Spleen (tissue), 11 donors: ENCODE data around the gene DHRS7. TPM values are rescaled to one million over a fixed set of nuclear protein-coding genes. Genes with fewer than 3 reads are reported as not detected.

ENCODE experiments used
- DNase-seq: peaks from one replicate; pipeline ENCODE4 v3.0.0-alpha.2; 2020
- H3K27ac ChIP-seq, 8 donors: fragments of 200-600 bp; sonication (generic) in 7 of 8; 1 replicate in 4 of 8; 2 replicates in 4 of 8; pipeline versions ENCODE4 v1.5.0 to v1.8.0; 2016 to 2021; ENCODE audit warnings: inconsistent platforms in 4 of 8, mild to moderate bottlenecking in 4 of 8, moderate library complexity in 1 of 8
- H3K27me3 ChIP-seq, 7 donors: fragments of 200-600 bp; sonication (generic) in 6 of 7; replicated peaks in 1 of 7; 1 replicate in 4 of 7; 2 replicates in 3 of 7; pipeline versions ENCODE4 v1.5.0 to v1.8.0; 2016 to 2021; ENCODE audit warnings: inconsistent platforms in 3 of 7, mild to moderate bottlenecking in 1 of 7
- H3K36me3 ChIP-seq, 6 donors: fragments of 200-600 bp; sonication (generic) in 5 of 6; 1 replicate in 4 of 6; 2 replicates in 2 of 6; pipeline versions ENCODE4 v1.5.0 to v1.8.0; 2016 to 2021; ENCODE audit warnings: inconsistent platforms in 2 of 6
- H3K4me1 ChIP-seq, 6 donors: fragments of 200-600 bp; sonication (generic) in 5 of 6; 1 replicate in 3 of 6; 2 replicates in 3 of 6; pipeline versions ENCODE4 v1.5.0 to v1.8.0; 2016 to 2021; ENCODE audit warnings: inconsistent platforms in 3 of 6
- H3K4me3 ChIP-seq, 8 donors: fragments of 200-600 bp; sonication (generic) in 7 of 8; 1 replicate in 4 of 8; 2 replicates in 4 of 8; pipeline versions ENCODE4 v1.5.0 to v1.8.0; 2016 to 2021; ENCODE audit warnings: inconsistent platforms in 4 of 8, mild to moderate bottlenecking in 4 of 8, moderate library complexity in 2 of 8
- H3K9me3 ChIP-seq, 8 donors: fragments of 200-600 bp; sonication (generic) in 7 of 8; 1 replicate in 4 of 8; 2 replicates in 4 of 8; pipeline versions ENCODE4 v1.5.0 to v1.8.0; 2016 to 2021; ENCODE audit warnings: inconsistent platforms in 4 of 8
- POLR2A ChIP-seq, 3 donors: fragments of 450-650 bp; IDR thresholded peaks; one replicate each; pipeline ENCODE4 v1.5.1; 2017; ENCODE audit warnings: antibody characterized with exemption in 3 of 3, mild to moderate bottlenecking in 1 of 3
- POLR2AphosphoS5 ChIP-seq, 3 donors: sonication (generic); formaldehyde crosslinking; IDR thresholded peaks; one replicate each; pipeline ENCODE4 v1.5.1; 2017; ENCODE audit warnings: antibody characterized with exemption in 3 of 3
- WGBS, 5 donors: extraction: QIAGEN DNeasy Blood & Tissue Kit in 3 of 5; methylation state at CpG; one replicate each; pipeline versions ENCODE4 v1.1.5 to v1.1.7; 2013 to 2018; 5-methylcytosine and 5-hydroxymethylcytosine counted together
- intact Hi-C: fragments of 100-400 bp; cut with DNase I; formaldehyde crosslinking; loops from one replicate; pipeline ENCODE4 v1.15.0; 2023; ENCODE audit warnings: low total_unique reads
- polyA plus RNA-seq, 3 donors: library from polyadenylated mRNA; stranded (reverse); fragments of 200-250 nt; gene quantifications; one replicate each; pipeline ENCODE4 v1.2.1, GENCODE V29; 2013
- total RNA-seq, 7 donors: library from RNA; depleted of rRNA in 3 of 7; stranded (reverse); fragments of >200 nt in 3 of 7; fragmentation: NEBNext Ultra II Directional in 4 of 7; extraction: Animal tissue kit (Norgen Biotek cat#: 25700) in 4 of 7; gene quantifications; one replicate each; pipeline versions ENCODE4 v1.1.0 to v1.2.1, GENCODE V29; 2016 to 2021
- TF ChIP-seq, protein P1 (sequence below), 11 experiments: fragments of 200-600 bp in 7 of 11; fragments of 450-650 bp in 4 of 11; sonication (generic) in 4 of 11; IDR thresholded peaks in 8 of 11; conservative IDR thresholded peaks in 3 of 11; 1 replicate in 7 of 11; 2 replicates in 4 of 11; pipeline versions ENCODE4 v1.4.0 to v1.8.0; 2016 to 2021; ENCODE audit warnings: antibody characterized with exemption in 11 of 11, inconsistent platforms in 4 of 11, mild to moderate bottlenecking in 1 of 11
- donor health status: healthy with polysubstance abuse.
- donor health status: DM: no; HTN: no; CAD: no; lungs with moderate emphysema.
- donor health status: DM: no; HTN: no; CAD: no.
- donor health status: Bipolar disorder and iron deficiency.
- donor health status: healthy.
- donor health status: DM: no; HTN: no; CAD: no.
- donor health status: DM: yes; HTN: yes; CAD: no.

DHRS7 gene
- total and polyA plus RNA-seq, 10 donors = 30.0 to 93.1 (median 50.6) TPM

DNA sequence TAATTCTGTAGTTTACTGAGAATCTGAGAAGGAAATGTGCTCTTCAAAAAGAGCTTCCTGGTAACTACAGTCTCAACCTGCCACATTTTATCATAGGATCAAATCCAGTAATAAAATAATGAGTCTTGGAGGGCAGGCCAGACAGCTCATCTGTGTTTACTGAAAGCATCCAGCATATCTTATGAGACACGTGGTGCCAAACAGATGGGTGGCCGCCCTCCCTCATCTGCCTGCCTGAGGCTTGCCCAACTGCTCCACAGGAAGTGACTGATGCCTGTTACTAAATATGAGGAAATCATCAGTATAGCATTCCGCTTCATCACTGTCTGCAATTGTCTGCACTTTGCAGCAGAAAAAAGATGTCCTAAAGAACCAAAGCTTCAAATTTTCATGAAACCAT lies 13.5 kb downstream of the DHRS7 start:
- Histone ChIP-seq H3K36me3 (peaks cover 0 to 81% (median 36%) of the 10 kb centered on the region in 6 donors), H3K9me3 (no peaks in the 10 kb centered on the region), H3K4me3 (peak overlapping the region in 1 of 8 donors; percentile 30), H3K4me1 (peaks cover 18 to 62% (median 44%) of the 10 kb centered on the region in 6 donors), H3K27ac (peak overlapping the region; percentile 17 to 85 (median 80)), H3K27me3 (no peaks in the 10 kb centered on the region)
- WGBS, 5 donors = 0 to 9% (median 4%) methylated on average over 3 of the region's 3 CpGs
- peak; percentile 93 for DNase-seq
- TF ChIP-seq, protein P1, sequence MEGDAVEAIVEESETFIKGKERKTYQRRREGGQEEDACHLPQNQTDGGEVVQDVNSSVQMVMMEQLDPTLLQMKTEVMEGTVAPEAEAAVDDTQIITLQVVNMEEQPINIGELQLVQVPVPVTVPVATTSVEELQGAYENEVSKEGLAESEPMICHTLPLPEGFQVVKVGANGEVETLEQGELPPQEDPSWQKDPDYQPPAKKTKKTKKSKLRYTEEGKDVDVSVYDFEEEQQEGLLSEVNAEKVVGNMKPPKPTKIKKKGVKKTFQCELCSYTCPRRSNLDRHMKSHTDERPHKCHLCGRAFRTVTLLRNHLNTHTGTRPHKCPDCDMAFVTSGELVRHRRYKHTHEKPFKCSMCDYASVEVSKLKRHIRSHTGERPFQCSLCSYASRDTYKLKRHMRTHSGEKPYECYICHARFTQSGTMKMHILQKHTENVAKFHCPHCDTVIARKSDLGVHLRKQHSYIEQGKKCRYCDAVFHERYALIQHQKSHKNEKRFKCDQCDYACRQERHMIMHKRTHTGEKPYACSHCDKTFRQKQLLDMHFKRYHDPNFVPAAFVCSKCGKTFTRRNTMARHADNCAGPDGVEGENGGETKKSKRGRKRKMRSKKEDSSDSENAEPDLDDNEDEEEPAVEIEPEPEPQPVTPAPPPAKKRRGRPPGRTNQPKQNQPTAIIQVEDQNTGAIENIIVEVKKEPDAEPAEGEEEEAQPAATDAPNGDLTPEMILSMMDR (IDR thresholded peaks at IDR 0.05 in 8 of 11, conservative IDR thresholded peaks at IDR 0.05 in 3 of 11) = no peak
- peak in 2 of 3 donors; percentile 67 to 89 for TF ChIP-seq POLR2AphosphoS5 (IDR thresholded peaks at IDR 0.05)
- TF ChIP-seq POLR2A (IDR thresholded peaks at IDR 0.05) = peak in 1 of 3 donors; percentile 15
- intact Hi-C loops = no loop called here

DNA sequence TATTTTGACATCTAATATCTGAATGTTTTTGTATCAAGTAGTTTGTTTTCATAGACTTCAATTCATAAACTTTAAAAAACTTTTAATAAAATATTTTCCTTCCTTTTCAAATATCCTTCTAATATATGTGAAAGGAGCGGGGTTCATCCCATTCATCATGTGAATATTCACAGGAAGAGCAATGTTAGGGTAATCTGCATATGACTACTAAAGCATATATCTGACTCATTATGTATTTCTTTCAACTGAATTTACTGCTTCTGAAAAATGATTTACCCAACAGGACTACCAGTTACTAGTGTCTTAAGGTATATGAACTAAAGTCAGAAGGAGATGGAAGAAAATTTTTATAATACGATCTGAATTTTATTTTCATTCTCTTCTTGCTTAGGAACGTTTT lies 30.5 kb downstream of the DHRS7 start:
- no peak for DNase-seq
- intact Hi-C loops = no loop called here
- 93 to 98% (median 96%) methylated on average over 3 of the region's 3 CpGs for whole genome bisulfite sequencing, 5 donors
- TF ChIP-seq POLR2A (IDR thresholded peaks at IDR 0.05) = no peak
- no peak for TF ChIP-seq POLR2AphosphoS5 (IDR thresholded peaks at IDR 0.05)
- TF ChIP-seq, protein P1 (IDR thresholded peaks at IDR 0.05 in 8 of 11, conservative IDR thresholded peaks at IDR 0.05 in 3 of 11) = no peak
- H3K4me3 ChIP-seq = no peak overlapping the region
- no peak overlapping the region for H3K27ac ChIP-seq
- H3K9me3 ChIP-seq = no peaks in the 10 kb centered on the region
- H3K27me3 ChIP-seq = no peaks in the 10 kb centered on the region
- peaks cover 0 to 32% (median 0%) of the 10 kb centered on the region in 6 donors for H3K36me3 ChIP-seq
- no peaks in the 10 kb centered on the region for H3K4me1 ChIP-seq

DNA sequence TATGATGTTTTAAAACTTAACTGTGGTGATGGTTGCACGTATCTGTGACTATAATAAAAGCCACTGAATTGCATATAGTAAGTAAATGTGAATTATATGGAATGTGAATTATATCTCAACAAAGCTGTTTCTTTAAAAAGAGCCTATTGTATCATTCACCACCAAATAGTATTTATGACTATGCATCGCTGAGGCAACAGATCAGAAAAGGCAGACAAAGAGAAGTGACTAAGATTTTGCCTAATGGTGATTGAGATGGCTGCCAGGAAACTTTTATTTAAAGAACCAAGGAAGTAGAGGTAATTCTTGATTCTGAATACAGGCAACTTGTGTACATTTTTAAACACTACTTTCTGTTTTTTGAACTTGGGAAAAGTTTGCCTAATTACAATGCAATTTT lies 31.7 kb downstream of the DHRS7 start:
- Histone ChIP-seq H3K9me3 (no peaks in the 10 kb centered on the region), H3K36me3 (peaks cover 0 to 44% (median 0%) of the 10 kb centered on the region in 6 donors), H3K4me3 (no peak overlapping the region), H3K4me1 (no peaks in the 10 kb centered on the region), H3K27ac (no peak overlapping the region), H3K27me3 (no peaks in the 10 kb centered on the region)
- TF ChIP-seq POLR2AphosphoS5 (IDR thresholded peaks at IDR 0.05) = no peak
- TF ChIP-seq, protein P1 (IDR thresholded peaks at IDR 0.05 in 8 of 11, conservative IDR thresholded peaks at IDR 0.05 in 3 of 11) = no peak
- TF ChIP-seq POLR2A (IDR thresholded peaks at IDR 0.05) = no peak
- DNase-seq = no peak
- 91 to 96% (median 92%) methylated on average over 2 of the region's 2 CpGs for WGBS, 5 donors
- intact Hi-C loops = no loop called here

DNA sequence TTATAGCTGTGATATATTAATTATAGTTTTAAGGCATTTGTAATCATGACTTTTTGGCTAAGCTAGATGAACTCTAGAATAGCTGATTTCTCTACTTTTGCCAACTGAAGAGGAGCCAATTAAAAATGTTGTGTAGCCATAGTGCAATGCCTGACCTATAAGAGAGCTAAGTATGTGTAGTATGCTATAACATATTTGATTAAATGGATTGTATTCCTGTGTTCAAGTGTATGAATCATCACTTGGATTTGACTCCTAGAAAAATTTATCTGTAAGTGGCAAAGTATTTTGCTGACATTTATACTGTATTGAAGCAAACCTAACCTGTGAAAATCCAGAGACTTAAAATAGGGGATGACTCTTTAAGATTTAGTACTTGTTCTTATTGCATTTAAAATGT lies 39.3 kb downstream of the DHRS7 start:
- DNase-seq = no peak
- intact Hi-C loops = no loop called here
- peaks cover 0 to 97% (median 57%) of the 10 kb centered on the region in 6 donors for H3K36me3 ChIP-seq
- no peaks in the 10 kb centered on the region for H3K27me3 ChIP-seq
- no peaks in the 10 kb centered on the region for H3K4me1 ChIP-seq
- TF ChIP-seq POLR2AphosphoS5 (IDR thresholded peaks at IDR 0.05) (no peak), POLR2A (IDR thresholded peaks at IDR 0.05) (no peak)
- TF ChIP-seq, protein P1 (IDR thresholded peaks at IDR 0.05 in 8 of 11, conservative IDR thresholded peaks at IDR 0.05 in 3 of 11) = no peak
- H3K9me3 ChIP-seq = no peaks in the 10 kb centered on the region
- H3K4me3 ChIP-seq = no peak overlapping the region
- no peak overlapping the region for H3K27ac ChIP-seq
